Stomach (tissue), 4 donors: ENCODE data around the gene PTPRD.

Source experiments
- EP300 ChIP-seq: sonication (generic); formaldehyde crosslinking; IDR thresholded peaks from one replicate; pipeline ENCODE4 v1.6.1; 2017; ENCODE audit warnings: antibody characterized with exemption
- POLR2A ChIP-seq, 4 donors: fragments of 450-650 bp; IDR thresholded peaks; one replicate each; pipeline ENCODE4 v1.6.1; 2016; ENCODE audit warnings: antibody characterized with exemption in 4 of 4, control low read depth in 2 of 4, mild to moderate bottlenecking in 1 of 4, moderate library complexity in 1 of 4
- TF ChIP-seq, protein P1 (sequence below), 7 experiments: fragments of 450-650 bp in 4 of 7; fragments of 200-600 bp in 3 of 7; sonication (generic) in 3 of 7; IDR thresholded peaks; one replicate each; pipeline ENCODE4 v1.5.1; 2016 to 2019; ENCODE audit warnings: antibody characterized with exemption in 7 of 7, control low read depth in 2 of 7, mild to moderate bottlenecking in 1 of 7

DNA sequence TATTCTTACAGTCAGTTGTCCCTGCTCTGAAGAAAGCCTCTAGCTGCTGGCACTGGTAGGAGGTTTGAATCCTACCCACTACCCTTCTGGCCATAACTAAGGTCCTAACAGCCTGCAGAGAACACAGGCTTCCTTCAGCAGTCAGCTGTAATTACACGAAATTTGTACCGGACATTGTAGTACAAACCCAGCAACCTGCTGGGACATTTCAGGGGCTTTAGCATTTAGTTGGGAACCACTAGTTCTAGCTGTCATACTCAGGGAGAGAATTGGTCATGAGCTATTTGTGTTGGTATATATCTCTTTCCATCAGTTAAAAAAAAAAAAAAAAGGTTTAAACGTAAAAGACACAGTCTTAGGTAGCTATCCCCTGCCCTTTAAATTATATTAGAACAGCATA is 1743.0 kb downstream of the PTPRD start:
- TF ChIP-seq, protein P1, sequence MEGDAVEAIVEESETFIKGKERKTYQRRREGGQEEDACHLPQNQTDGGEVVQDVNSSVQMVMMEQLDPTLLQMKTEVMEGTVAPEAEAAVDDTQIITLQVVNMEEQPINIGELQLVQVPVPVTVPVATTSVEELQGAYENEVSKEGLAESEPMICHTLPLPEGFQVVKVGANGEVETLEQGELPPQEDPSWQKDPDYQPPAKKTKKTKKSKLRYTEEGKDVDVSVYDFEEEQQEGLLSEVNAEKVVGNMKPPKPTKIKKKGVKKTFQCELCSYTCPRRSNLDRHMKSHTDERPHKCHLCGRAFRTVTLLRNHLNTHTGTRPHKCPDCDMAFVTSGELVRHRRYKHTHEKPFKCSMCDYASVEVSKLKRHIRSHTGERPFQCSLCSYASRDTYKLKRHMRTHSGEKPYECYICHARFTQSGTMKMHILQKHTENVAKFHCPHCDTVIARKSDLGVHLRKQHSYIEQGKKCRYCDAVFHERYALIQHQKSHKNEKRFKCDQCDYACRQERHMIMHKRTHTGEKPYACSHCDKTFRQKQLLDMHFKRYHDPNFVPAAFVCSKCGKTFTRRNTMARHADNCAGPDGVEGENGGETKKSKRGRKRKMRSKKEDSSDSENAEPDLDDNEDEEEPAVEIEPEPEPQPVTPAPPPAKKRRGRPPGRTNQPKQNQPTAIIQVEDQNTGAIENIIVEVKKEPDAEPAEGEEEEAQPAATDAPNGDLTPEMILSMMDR (IDR thresholded peaks at IDR 0.05), result no peak
- TF ChIP-seq POLR2A (IDR thresholded peaks at IDR 0.05), result no peak
- no peak for TF ChIP-seq EP300
